HuH-7.5 (cell line): ENCODE results near the gene SPACA7.

ENCODE experiments used
- DNase-seq: peaks from one replicate; pipeline ENCODE4 v3.0.0; 2011; ENCODE audit warnings: low spot score

The SPACA7 gene

DNA sequence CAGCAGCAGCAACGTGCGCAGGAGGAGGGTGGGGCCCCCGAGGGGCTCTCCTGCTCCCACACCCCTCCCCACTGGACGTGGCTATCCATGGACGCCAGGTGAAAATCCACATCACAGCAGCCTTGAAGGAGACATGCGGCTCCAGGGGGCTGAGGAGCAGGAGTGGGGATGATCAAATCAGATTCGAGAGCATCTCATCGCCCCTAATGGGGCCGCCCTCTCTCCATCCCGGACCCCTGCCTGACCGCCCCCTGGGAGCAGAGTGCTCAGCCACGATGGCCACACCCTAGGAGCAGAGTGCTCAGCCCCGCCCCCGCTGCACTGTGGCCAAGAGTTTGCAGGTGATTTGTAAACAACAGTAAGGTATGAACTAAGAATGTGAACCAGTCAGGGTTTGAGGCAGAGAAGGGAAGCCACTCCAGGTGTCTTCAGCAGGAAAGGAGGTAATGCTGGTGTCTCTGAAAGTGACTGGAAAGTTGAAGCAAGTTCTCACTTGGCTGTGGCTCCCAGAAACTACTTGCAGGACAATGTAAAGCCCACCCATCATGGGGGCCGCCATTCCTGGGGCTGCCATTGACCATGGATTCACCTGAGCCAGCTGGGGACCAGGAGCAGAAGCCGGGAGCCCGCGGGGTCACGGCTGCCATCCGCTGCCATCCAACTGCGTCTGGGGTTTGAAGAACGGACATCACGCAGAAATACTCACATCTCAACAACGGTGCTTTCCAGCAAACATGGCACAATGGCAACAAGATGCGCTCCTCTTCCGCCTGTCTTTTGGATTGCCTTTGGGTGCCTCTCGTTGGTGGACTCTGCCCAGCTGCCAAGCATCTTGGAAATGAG, 71.8 kb downstream of the SPACA7 start:
- no peak for DNase-seq

DNA sequence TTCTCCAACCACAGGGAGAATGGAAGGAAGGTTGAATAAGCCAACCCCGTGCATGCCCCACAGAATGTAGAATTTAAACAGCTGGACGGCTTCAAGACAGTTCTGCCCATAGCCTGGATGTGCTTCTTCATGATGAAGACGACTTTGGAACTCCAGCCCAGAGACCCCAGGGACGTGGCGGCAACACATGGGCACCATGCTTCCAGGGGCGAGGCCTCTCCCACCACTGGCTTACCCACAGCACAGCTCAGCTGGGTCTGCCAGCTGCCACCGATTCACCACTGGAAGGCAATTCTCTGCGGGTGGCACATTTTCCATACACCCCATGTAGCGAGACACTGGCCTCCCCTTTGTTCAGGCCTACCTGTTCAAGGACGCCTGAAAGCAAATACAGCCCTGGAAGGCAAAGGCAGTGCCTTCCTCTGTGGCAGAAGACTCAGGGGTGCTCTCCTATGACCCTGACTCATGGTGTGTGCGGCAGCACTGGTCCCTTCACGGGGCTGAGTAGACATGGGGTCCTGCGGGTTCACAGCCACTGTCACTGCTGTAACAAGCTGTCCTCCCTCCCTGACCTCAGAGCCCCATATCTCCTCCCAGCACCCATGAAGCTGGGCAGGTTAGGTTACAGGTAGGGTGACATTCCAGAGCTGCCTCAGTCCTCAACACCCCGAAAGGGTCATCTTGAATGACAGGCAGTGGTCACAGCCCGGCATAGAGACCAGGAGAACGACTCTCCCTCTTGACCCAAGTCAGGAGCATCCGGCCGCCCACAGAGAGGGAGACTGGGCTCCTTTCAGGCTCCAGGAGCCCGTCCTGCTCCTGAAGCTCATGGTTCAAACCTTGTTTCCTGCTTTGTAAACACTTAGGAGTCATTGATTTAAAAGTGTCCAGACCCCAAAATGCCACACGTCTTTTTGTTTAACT, 72.7 kb downstream of the SPACA7 start:
- DNase-seq, result no peak

DNA sequence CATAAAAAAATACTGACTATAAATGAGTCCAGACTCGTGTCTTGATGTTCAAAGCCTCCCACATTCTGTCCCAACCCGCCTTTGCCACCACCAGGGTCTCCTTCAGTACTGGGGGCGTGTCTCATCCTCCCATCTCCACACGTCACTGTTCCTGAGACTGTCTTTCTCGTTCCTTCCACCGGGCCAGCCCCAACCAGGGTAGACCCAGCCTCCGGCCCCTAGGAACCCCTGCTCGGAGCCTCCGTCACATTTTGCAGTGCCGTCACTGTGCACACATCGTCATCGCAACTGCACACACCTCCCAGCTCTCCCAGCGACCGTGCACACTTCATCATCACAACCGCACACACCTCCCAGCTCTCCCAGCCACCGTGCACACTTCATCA, 73.4 kb downstream of the SPACA7 start:
- no peak for DNase-seq

DNA sequence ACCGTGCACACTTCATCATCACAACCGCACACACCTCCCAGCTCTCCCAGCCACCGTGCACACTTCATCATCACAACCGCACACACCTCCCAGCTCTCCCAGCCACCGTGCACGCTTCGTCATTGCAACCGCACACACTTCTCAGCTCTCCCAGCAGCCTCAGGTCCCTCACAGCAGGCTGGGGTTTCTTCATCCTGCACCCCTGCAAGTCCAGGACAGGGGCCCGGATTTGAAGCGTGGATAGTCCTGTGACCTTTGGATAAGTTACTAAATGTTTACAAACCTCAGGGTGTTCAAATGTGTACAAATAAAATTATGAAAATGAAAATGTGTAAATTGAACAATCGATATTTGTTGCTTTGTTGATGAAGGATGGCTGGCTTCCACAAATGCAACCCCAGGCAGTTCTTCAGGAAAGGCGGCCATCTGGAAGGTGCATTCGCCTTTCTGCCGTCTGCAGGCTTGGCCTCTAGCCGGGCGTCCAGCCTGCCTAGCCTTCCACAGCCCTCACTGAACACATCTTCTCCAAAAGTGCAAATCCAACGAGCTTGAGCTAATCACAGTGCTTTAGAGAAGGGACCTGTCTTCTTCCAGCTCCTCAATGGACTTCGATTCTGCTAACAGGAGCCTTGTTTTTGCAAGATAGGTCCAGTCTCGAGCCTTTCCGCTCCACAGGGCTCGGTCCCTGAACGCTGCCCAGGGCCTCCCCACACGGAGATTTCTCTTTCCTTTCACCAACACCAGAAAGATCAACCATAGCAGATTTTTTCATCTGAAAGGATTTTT, 74.2 kb downstream of the SPACA7 start:
- no peak for DNase-seq

DNA sequence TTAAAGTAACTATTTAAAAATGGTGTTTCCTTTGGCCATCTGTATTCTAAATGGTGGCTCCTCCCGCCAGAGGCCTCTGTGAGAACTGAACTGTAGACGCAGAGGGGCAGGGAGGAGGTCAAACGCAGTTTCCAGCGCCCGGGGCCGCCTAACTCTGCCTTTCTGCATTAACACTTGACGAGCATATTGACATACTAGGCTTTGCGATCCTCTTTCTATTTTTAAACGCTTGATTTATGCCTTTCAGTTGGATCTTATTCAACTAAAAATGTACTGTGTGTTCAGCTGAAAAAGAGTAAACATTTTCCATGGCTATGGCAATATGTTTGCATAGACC, 74.7 kb downstream of the SPACA7 start:
- DNase-seq, result no peak

DNA sequence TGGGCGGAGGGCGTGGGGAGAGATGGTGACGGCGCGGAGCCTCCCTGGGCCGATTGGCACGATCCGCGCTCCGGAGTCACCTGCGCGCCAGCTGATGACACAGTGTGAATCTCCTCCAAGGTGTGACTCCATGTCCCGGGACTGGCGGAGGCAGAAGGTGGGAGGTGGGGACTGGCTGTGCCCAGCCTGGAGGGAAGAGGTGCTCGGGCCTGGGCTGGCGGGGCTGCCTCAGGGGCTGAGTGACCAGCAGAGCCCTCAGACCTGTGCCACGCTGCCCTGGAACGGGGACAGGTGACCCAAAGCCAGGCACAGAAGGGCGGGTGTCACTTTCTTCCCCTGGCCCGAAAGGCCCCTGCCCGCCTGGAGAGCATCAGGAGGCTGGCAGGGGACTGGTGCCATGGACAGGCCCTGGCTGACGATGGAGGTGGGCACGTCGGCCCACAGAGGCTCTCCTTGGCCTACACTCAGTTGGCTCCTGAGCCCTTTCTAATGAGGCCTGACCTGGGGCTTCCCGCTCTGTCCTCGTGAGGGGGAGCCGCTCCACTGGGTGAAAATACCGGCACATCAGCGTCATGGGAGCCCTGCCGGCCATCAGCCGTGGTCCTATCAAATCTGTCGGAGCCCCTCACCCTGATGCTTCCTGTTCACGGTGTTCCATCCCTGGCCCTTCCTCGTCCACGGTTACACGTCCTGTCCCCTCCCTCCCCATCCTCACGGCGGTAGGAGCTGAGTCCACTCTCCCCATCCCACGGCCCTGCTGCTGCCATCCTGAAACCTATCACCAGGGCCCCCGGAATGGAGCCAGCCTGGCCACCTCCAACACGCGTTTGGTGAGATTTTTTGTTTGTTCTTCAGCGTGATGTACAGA, 75.6 kb downstream of the SPACA7 start:
- no peak for DNase-seq

DNA sequence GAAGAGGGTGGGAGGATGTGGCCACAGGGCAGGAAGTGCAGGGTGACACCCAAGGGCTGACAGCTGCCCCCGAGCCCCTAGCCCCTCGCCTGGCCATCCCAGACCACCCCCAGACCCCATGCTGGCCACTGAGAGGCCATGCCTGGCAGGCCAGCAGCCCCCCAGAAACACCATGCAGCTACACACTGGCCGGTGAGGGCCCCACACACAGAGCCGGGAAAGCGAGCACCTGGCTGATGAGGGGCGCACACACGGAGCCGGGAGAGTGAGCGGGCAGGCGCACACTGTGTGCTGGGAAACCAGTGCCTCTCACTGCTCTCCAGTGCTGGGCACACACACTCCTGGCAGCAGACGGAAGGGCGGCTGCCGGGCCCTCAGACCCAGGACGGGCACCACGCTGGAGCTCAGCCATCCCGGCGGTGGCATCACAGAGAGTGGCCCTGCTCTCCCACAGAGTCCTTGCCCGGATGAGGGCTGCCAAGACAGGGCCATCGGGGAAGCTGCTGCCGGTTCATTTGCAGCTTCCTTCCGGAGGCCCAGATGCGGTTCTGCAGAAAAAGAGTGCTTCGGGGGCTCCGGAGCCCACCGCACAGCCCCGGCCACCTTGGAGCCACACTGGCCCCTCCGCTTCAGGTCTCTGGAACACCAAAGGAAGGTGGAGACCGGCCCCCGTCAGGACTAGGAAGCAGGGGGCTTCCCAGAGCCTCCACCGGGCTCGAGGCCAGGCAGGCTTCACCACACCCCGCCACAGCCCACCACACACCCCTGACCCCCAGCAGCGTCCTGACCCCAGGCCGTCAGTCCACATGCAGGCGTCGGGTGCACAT, 76.4 kb downstream of the SPACA7 start:
- DNase-seq, result no peak

DNA sequence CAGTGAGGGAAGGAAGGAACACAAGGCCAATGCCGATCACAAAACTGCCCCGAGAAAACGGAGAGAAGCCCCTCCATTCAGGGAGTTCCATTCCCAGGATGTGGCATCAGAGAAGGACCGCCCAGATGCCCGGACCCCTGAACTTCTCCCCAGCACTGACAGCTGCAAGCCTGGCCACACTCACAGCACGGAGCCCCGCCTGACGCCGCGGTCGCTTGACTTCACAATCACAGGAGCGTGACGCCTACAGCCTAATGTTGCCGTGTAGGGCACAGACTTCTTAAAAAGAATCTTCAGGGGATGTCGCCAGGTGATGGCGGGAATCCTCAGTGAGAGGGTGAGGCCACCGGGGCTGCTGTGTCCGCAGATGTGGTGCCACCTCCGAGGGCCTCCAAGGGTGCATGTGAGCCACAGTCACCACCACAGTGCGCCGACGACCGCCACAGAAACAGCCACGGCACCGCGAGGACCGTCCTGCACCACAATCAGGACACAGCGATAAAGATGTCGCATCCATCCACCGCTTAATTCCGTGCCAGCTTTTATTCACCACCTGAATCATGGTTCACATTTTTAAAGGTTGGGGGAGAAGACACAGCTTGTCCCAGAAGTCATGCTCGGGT, 77.2 kb downstream of the SPACA7 start:
- no peak for DNase-seq

DNA sequence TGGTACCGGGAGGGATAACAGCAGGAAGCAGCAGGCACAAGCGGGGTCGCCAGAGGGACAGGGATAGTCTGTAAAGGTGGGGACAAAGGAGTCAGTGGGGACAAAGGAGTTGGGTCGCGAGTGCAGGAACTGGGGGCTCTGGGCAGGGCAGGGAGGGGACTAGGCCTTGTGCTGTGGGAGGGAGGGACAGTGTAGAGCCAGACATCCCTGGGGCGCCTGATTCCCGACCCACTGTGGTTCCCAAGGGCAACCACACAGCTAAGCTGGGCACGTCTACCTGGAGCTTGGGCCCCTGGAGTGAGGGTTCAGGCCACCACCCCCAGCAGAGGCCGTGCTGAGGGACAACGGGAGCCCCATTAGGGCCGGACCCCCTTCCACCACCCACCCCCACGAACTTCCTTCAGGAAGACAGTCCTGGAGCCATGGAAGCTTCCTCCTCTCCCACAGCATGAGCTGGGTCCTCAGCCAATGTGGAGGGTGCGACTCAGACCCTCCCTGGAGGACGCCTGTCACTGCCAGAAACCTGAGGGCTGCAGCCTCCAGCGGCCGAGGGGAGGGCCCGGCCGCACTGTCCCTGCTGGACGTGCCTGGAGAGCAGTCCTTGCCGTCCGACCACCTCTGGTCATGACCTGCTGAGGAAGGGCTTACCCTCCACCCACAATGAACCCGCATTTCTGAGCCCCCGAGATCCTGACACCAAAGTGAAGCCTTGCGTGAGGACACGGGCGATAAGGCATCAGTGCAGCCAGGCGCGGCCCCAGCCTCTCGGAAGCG, 77.9 kb downstream of the SPACA7 start:
- DNase-seq, result no peak

DNA sequence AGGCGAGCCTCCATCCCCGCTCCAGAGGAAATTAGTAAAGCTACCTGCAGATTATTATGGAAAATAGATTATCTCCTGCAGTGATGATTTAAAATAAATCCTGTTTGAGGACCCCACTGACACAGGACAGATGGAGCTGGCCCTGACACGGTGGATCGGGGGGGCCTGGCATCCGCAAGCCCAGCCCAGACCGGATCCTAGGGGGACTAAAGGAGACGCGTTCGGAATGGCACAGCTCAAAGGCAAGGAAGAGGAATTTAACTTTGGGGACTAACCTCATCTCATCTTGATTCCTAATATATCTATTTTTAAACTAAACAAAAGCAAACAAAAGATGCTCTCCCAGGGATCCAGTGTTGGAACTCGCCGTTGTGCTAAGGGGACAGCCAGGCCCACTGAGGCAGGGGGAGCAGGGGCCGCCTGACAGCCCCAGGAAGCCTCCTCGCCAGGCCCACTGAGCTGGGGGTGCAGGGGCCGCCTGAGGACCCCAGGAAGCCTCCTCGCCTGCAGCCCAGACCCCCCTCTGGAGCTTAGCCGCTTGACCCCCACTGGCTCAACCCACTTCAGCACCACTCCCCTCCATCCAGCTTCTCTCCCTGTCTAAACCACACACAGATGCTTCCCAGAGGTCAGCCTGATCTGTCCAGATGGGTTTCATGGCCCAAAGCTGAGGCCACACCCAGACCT, 78.6 kb downstream of the SPACA7 start:
- no peak for DNase-seq

DNA sequence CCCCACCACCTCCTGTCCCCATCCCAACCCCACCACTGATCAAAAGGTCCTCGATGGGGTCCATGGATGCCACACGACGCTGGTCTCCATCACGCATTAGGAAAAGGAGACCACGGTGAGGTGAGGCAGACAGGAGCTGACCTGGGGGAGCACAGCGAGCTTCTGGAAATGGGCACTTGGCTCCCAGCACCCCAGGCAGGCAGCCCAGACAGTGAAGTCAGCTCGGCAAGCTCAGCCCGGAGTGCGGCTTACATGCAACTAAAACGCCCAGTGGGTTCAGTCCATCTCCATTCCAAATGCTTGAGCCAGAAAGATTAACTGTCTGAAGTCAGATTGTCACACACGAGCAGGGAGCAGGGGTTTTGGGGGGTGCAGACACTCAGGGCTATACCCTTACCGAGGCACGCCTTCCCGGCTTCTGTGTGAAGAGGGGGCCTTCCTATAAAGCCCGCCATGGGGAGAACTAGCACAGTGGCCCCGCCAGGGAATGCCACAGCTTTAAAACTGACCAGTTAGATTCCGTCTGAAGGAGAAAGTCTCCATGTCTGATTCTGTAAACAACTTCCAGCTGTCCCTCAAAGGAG, 79.4 kb downstream of the SPACA7 start:
- DNase-seq, result no peak

DNA sequence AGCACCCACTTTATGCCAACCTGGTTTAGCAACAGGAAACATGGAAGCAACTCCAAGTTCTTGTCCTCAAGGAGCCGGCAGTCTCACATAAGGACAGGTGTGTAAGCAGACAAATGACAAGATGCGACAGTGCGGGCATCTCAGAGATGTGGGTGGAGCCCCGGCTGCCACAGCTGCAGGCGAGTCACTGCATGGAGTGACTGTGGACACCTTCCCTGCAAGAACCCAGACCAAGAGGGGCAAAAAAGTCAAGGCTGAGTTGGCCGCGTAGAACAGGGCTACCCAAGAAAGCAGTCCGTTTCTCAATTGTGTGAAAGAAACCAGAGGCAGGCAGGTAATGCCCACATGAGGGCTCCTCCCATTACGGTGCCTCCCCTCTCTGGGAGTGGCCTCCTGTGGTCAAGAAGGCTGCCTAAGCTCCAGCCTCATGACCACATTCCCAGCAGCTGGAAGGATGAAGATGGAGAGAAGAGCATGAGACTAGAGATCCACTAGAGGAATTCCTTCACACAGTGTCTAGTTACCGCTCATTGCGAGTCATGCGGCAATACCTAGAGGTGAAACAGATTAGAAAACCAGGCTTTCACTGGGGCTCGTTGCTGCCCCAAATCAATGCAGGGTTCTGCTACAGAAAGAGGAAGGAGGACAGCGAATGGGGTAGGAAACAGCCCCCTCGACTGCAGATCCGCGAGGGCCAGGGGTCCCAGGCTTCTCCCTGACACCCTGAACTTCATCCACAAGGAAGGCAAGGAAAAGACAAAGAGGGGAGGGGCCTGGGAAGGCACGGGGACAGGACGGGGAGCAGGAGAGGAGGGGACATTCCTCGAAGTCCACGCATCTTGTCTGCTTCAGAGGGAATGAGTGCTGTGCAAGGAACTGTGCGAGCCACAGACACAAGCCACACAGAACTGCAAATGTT, 80.2 kb downstream of the SPACA7 start:
- DNase-seq, result no peak

DNA sequence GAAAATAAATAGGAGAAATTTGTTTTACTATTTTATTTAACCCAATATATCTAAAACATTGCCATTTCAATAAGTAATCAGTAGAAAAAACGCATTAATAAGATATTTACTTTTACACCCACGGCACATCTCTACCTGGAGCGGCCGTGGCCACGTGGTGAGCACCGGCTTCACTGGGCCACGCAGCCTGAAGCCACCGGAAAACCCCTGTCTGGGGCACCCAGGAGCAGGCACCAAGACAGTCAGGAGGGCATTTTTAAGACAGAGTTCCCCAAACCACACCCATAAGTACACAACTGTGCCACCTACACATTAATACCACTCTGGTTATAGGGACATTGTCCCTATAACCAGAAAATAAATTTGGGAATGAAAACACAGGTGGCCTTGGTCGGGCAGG, 80.9 kb downstream of the SPACA7 start:
- DNase-seq, result no peak

DNA sequence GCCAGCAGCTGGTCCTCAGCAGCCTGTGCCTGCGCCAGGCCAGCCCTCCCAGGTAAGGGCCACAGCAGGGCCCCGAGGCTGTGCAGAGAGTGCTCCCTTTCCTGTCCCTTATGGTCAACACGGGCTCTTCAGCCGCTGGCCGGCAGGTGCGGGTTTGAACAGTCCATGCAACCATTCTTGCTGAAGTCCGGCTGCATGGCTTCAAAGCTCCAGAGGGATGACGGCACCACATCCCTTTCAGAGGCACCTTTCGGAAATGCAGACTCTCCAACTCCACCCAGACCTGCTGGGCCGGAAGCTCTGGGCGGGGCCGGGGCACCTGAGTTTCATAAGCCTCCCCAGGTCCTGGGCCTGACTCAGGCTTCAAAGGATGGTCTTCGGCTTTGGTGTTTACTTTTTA, 81.3 kb downstream of the SPACA7 start:
- DNase-seq, result no peak

DNA sequence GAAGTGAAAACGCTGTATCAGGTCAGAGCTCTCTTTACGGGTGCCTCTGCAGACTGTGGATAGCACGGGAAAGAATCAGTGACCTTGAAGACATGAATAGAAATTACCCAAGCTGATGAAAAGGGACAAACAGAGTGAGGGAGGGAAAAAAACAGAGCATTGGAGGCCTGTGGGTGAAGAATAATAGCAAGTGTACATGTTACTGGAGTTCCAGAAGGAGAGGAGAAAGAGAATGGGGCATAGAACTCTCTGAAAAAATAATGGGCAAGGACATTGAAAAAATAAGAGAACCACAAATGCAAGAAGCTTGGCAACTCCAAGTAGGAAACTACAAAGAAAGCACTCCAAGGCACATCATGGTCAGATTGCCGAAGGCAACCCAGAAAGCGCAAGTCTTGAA, 86.3 kb downstream of the SPACA7 start:
- no peak for DNase-seq

DNA sequence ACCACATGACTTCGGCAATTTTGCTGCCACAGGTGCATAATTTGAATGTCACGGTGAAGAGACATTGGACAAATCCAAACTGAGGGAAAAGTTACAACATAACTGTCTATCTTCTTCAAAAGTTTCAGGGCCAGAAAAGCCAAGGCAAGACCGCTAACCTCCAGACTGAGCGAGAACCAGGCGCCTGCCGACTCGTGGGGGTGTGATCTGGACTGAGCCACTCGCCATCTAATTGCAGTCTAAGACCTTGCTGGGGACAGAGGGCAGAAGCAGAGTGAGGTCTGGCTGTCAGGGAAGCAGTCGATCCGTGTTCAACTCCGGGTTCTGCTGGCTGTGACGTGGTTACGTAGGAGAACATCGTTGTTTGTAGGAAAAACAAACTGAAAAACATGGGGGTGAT, 88.6 kb downstream of the SPACA7 start:
- DNase-seq, result no peak
